Right atrium auricular region (tissue), 2 donors: ENCODE measurements around the gene GABARAP. TPM values are rescaled to one million over a fixed set of nuclear protein-coding genes. Genes with fewer than 3 reads are reported as not detected.

Experiments used
- DNase-seq: peaks from one replicate; pipeline ENCODE4 v3.0.0-alpha.2; 2019; ENCODE audit warnings: low spot score
- H3K27ac ChIP-seq, 2 donors: fragments of 200-600 bp; sonication (generic); 1 replicate in 1 of 2; 2 replicates in 1 of 2; pipeline ENCODE4 v1.5.1; 2016 to 2019
- H3K27me3 ChIP-seq, 2 donors: fragments of 200-600 bp; sonication (generic); one replicate each; pipeline versions ENCODE4 v1.5.1 to v1.6.0; 2017 to 2019
- H3K36me3 ChIP-seq: fragments of 200-600 bp; sonication (generic); one replicate; pipeline ENCODE4 v1.5.1; 2016
- H3K4me1 ChIP-seq, 2 donors: fragments of 200-600 bp; sonication (generic); one replicate each; pipeline versions ENCODE4 v1.5.1 to v1.6.0; 2017 to 2019
- H3K4me3 ChIP-seq, 2 donors: fragments of 200-600 bp; sonication (generic); 1 replicate in 1 of 2; 2 replicates in 1 of 2; pipeline ENCODE4 v1.5.1; 2017 to 2019; ENCODE audit warnings: mild to moderate bottlenecking in 1 of 2, moderate library complexity in 1 of 2
- H3K9me3 ChIP-seq, 2 donors: fragments of 200-600 bp; sonication (generic); one replicate each; pipeline ENCODE4 v1.5.1; 2019
- CTCF ChIP-seq, 2 donors: fragments of 200-600 bp; sonication (generic); IDR thresholded peaks; one replicate each; pipeline ENCODE4 v1.5.1; 2019; ENCODE audit warnings: antibody characterized with exemption in 2 of 2
- total RNA-seq, 2 donors: library from RNA; depleted of rRNA; stranded (reverse); fragments of >200 nt; gene quantifications; one replicate each; pipeline ENCODE4 v1.1.0, GENCODE V29; 2016

The GABARAP gene
- total RNA-seq, 2 donors from 2014 or later: 226 to 469 TPM

DNA sequence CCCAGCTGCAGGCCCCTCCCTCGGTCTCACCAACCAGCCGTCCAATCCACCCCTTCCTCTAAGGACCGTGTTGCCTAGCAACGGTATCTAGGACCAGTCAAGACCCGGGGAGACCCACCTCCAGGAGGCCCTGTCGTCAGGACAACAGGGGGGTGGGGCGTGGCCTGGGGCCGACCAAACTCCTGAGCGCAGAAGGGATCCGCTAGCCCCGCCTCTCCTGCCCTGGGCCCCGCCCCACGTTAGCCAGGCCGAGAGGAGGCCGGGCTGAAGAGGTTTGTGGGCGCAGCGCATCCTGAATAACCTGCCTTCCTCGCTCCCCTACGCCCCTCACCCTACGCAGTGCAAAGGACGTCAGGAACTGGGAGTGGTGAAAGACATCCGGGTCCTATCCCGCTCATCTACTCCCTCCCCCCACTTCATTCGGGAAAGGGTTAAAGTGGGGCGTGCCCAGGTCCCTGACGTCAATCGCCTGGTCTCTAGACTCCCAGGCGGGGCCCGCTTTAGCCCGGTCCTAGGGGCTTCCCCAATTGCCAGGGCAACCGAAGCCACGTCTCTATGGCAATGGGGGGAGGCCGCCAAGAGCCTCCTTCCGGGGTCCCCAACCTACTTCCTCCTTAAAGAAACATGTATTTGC lies 37.3 kb downstream of the GABARAP start:
- Histone ChIP-seq H3K4me1 (peaks cover 0 to 24% of the 10 kb centered on the region in 2 donors), H3K27ac (peak overlapping the region; percentile 57 to 60), H3K4me3 (peak overlapping the region; percentile 40 to 57), H3K9me3 (no peaks in the 10 kb centered on the region), H3K36me3 (peaks cover 26% of the 10 kb centered on the region), H3K27me3 (no peaks in the 10 kb centered on the region)
- no peak for TF ChIP-seq CTCF (IDR thresholded peaks at IDR 0.05)
- peak; percentile 89 for DNase-seq

GRCh38 chr17:7204336-7204735 lies 37.9 kb downstream of the GABARAP start:
- Histone ChIP-seq H3K4me1 (peaks cover 0 to 24% of the 10 kb centered on the region in 2 donors), H3K27ac (peak overlapping the region; percentile 57 to 60), H3K36me3 (peaks cover 26% of the 10 kb centered on the region), H3K9me3 (no peaks in the 10 kb centered on the region), H3K4me3 (peak overlapping the region; percentile 40 to 57), H3K27me3 (no peaks in the 10 kb centered on the region)
- DNase-seq: no peak
- no peak for TF ChIP-seq CTCF (IDR thresholded peaks at IDR 0.05)

GRCh38 chr17:7203391-7203790 lies 38.9 kb downstream of the GABARAP start:
- peaks cover 26% of the 10 kb centered on the region for H3K36me3 ChIP-seq
- DNase-seq: no peak
- peaks cover 0 to 24% of the 10 kb centered on the region in 2 donors for H3K4me1 ChIP-seq
- no peaks in the 10 kb centered on the region for H3K27me3 ChIP-seq
- no peak overlapping the region for H3K27ac ChIP-seq
- no peak overlapping the region for H3K4me3 ChIP-seq
- H3K9me3 ChIP-seq: no peaks in the 10 kb centered on the region
- no peak for TF ChIP-seq CTCF (IDR thresholded peaks at IDR 0.05)

GRCh38 chr17:7196651-7197401 lies 45.4 kb downstream of the GABARAP start:
- Histone ChIP-seq H3K4me3 (no peak overlapping the region), H3K27ac (no peak overlapping the region), H3K9me3 (no peaks in the 10 kb centered on the region), H3K36me3 (peaks cover 49% of the 10 kb centered on the region), H3K27me3 (no peaks in the 10 kb centered on the region), H3K4me1 (no peaks in the 10 kb centered on the region)
- TF ChIP-seq CTCF (IDR thresholded peaks at IDR 0.05): no peak
- no peak for DNase-seq

GRCh38 chr17:7195971-7196370 lies 46.3 kb downstream of the GABARAP start:
- Histone ChIP-seq H3K4me3 (no peak overlapping the region), H3K9me3 (no peaks in the 10 kb centered on the region), H3K27me3 (no peaks in the 10 kb centered on the region), H3K36me3 (peaks cover 42% of the 10 kb centered on the region), H3K27ac (no peak overlapping the region), H3K4me1 (no peaks in the 10 kb centered on the region)
- no peak for TF ChIP-seq CTCF (IDR thresholded peaks at IDR 0.05)
- no peak for DNase-seq
